Measurements from ENCODE around the gene TEX264. TPM values are rescaled to one million over a fixed set of nuclear protein-coding genes. Genes with fewer than 3 reads are reported as not detected.

The TEX264 gene
- total RNA-seq, 1 experiment from 2014 or later, result 11.8 TPM

DNA sequence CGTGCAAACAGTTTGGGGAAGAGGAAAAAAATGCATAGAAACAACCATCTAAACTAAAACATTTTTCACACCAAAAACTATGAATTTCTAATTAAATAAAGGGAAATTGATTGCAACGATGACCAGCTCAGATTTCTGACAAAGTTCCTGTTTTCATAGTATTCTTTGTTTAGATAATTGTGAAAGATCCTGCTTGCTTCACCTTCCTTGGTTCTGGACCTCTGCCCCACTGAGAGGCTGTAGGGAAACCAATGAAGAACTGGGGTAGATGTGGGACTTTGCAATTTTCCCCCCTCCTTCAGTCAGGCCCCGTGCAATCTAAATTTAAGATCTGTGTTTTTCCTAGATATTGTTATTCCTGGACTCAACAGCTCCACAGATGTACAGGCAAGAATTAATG is 13.8 kb upstream of the TEX264 start:
- ATAC-seq, result no peak
- peaks cover 56% of the 10 kb centered on the region for H3K36me3 Mint-ChIP-seq
- CTCF ChIA-PET, result interaction anchor here (1.2 kb wide), 1 partner anchor 12 kb away, joined by 5 read pairs; no protein-coding TSS in a partner anchor
- no peak overlapping the region for H3K4me3 Mint-ChIP-seq
- POLR2A ChIA-PET, result no interaction called here
- H3K27me3 Mint-ChIP-seq (ENCODE audit: low read depth), result no peaks in the 10 kb centered on the region
- TF ChIP-seq, protein P1, sequence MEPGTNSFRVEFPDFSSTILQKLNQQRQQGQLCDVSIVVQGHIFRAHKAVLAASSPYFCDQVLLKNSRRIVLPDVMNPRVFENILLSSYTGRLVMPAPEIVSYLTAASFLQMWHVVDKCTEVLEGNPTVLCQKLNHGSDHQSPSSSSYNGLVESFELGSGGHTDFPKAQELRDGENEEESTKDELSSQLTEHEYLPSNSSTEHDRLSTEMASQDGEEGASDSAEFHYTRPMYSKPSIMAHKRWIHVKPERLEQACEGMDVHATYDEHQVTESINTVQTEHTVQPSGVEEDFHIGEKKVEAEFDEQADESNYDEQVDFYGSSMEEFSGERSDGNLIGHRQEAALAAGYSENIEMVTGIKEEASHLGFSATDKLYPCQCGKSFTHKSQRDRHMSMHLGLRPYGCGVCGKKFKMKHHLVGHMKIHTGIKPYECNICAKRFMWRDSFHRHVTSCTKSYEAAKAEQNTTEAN (CRISPR knock-in tag; IDR thresholded peaks at IDR 0.05), result no peak
- no peak for TF ChIP-seq RORB (CRISPR knock-in tag; IDR thresholded peaks at IDR 0.05)
- TF ChIP-seq, protein P2, sequence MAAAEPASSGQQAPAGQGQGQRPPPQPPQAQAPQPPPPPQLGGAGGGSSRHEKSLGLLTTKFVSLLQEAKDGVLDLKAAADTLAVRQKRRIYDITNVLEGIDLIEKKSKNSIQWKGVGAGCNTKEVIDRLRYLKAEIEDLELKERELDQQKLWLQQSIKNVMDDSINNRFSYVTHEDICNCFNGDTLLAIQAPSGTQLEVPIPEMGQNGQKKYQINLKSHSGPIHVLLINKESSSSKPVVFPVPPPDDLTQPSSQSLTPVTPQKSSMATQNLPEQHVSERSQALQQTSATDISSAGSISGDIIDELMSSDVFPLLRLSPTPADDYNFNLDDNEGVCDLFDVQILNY (CRISPR knock-in tag; IDR thresholded peaks at IDR 0.05), result no peak
- TF ChIP-seq IRF2 (CRISPR knock-in tag; IDR thresholded peaks at IDR 0.05; ENCODE audit: borderline replicate concordance, low read depth), result no peak
- no peak for TF ChIP-seq NFATC4 (CRISPR knock-in tag; IDR thresholded peaks at IDR 0.05)
- TF ChIP-seq GRHL2 (CRISPR knock-in tag; IDR thresholded peaks at IDR 0.05; ENCODE audit: insufficient replicate concordance, severe bottlenecking), result no peak
- TF ChIP-seq, protein P3, sequence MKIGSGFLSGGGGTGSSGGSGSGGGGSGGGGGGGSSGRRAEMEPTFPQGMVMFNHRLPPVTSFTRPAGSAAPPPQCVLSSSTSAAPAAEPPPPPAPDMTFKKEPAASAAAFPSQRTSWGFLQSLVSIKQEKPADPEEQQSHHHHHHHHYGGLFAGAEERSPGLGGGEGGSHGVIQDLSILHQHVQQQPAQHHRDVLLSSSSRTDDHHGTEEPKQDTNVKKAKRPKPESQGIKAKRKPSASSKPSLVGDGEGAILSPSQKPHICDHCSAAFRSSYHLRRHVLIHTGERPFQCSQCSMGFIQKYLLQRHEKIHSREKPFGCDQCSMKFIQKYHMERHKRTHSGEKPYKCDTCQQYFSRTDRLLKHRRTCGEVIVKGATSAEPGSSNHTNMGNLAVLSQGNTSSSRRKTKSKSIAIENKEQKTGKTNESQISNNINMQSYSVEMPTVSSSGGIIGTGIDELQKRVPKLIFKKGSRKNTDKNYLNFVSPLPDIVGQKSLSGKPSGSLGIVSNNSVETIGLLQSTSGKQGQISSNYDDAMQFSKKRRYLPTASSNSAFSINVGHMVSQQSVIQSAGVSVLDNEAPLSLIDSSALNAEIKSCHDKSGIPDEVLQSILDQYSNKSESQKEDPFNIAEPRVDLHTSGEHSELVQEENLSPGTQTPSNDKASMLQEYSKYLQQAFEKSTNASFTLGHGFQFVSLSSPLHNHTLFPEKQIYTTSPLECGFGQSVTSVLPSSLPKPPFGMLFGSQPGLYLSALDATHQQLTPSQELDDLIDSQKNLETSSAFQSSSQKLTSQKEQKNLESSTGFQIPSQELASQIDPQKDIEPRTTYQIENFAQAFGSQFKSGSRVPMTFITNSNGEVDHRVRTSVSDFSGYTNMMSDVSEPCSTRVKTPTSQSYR (CRISPR knock-in tag; IDR thresholded peaks at IDR 0.05), result no peak
- TF ChIP-seq RELA (CRISPR knock-in tag; IDR thresholded peaks at IDR 0.05; ENCODE audit: borderline replicate concordance), result no peak
- TF ChIP-seq MYBL2 (CRISPR knock-in tag; IDR thresholded peaks at IDR 0.05), result no peak
- no peak for TF ChIP-seq CREM (CRISPR knock-in tag; IDR thresholded peaks at IDR 0.05)
- TF ChIP-seq ZNF671 (CRISPR knock-in tag; IDR thresholded peaks at IDR 0.05), result no peak
- TF ChIP-seq ZNF416 (CRISPR knock-in tag; IDR thresholded peaks at IDR 0.05), result no peak
- TF ChIP-seq ETV6 (CRISPR knock-in tag; IDR thresholded peaks at IDR 0.05), result no peak
- no peaks in the 10 kb centered on the region for H3K4me1 Mint-ChIP-seq
- peaks cover 7% of the 10 kb centered on the region for H3K9me3 Mint-ChIP-seq
- no peak for DNase-seq (ENCODE audit: low spot score)
- no peak overlapping the region for H3K27ac Mint-ChIP-seq

DNA sequence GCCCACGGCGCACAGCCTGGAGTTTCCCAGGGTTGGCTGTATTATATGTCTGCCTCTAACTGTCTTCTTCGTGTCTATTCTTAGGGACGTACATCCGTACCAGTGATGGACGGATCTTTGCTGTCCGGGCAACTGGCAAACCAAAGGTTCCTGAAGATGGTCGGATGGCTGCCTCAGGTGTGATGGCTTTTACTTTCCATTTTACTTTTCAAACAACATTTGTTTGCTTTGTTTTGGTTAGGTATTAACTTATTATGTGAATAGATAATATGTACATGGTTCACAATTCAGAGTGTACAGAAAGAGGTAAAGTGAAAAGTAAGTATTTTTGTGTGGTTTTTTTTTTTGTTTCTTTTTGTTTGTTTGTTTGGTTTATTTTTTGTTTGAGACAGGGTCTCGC is 11.1 kb upstream of the TEX264 start:
- no peak for DNase-seq (ENCODE audit: low spot score)
- Mint-ChIP-seq H3K4me1 (no peaks in the 10 kb centered on the region), H3K27me3 (ENCODE audit: low read depth) (no peaks in the 10 kb centered on the region), H3K9me3 (no peaks in the 10 kb centered on the region), H3K36me3 (peaks cover 57% of the 10 kb centered on the region), H3K4me3 (no peak overlapping the region), H3K27ac (no peak overlapping the region)
- no peak for ATAC-seq
- CTCF ChIA-PET, result no interaction called here
- POLR2A ChIA-PET, result no interaction called here
- TF ChIP-seq, protein P4, sequence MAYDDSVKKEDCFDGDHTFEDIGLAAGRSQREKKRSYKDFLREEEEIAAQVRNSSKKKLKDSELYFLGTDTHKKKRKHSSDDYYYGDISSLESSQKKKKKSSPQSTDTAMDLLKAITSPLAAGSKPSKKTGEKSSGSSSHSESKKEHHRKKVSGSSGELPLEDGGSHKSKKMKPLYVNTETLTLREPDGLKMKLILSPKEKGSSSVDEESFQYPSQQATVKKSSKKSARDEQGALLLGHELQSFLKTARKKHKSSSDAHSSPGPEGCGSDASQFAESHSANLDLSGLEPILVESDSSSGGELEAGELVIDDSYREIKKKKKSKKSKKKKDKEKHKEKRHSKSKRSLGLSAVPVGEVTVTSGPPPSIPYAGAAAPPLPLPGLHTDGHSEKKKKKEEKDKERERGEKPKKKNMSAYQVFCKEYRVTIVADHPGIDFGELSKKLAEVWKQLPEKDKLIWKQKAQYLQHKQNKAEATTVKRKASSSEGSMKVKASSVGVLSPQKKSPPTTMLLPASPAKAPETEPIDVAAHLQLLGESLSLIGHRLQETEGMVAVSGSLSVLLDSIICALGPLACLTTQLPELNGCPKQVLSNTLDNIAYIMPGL (CRISPR knock-in tag; IDR thresholded peaks at IDR 0.05), result no peak
- no peak for TF ChIP-seq CBFB (CRISPR knock-in tag; IDR thresholded peaks at IDR 0.05; ENCODE audit: low read depth)
- TF ChIP-seq OVOL2 (CRISPR knock-in tag; IDR thresholded peaks at IDR 0.05; ENCODE audit: borderline replicate concordance), result no peak
- no peak for TF ChIP-seq TEAD4 (CRISPR knock-in tag; IDR thresholded peaks at IDR 0.05)
- TF ChIP-seq, protein P5, sequence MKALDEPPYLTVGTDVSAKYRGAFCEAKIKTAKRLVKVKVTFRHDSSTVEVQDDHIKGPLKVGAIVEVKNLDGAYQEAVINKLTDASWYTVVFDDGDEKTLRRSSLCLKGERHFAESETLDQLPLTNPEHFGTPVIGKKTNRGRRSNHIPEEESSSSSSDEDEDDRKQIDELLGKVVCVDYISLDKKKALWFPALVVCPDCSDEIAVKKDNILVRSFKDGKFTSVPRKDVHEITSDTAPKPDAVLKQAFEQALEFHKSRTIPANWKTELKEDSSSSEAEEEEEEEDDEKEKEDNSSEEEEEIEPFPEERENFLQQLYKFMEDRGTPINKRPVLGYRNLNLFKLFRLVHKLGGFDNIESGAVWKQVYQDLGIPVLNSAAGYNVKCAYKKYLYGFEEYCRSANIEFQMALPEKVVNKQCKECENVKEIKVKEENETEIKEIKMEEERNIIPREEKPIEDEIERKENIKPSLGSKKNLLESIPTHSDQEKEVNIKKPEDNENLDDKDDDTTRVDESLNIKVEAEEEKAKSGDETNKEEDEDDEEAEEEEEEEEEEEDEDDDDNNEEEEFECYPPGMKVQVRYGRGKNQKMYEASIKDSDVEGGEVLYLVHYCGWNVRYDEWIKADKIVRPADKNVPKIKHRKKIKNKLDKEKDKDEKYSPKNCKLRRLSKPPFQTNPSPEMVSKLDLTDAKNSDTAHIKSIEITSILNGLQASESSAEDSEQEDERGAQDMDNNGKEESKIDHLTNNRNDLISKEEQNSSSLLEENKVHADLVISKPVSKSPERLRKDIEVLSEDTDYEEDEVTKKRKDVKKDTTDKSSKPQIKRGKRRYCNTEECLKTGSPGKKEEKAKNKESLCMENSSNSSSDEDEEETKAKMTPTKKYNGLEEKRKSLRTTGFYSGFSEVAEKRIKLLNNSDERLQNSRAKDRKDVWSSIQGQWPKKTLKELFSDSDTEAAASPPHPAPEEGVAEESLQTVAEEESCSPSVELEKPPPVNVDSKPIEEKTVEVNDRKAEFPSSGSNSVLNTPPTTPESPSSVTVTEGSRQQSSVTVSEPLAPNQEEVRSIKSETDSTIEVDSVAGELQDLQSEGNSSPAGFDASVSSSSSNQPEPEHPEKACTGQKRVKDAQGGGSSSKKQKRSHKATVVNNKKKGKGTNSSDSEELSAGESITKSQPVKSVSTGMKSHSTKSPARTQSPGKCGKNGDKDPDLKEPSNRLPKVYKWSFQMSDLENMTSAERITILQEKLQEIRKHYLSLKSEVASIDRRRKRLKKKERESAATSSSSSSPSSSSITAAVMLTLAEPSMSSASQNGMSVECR (CRISPR knock-in tag; IDR thresholded peaks at IDR 0.05; ENCODE audit: borderline replicate concordance), result no peak
- TF ChIP-seq, protein P2 (CRISPR knock-in tag; IDR thresholded peaks at IDR 0.05), result no peak
- no peak for TF ChIP-seq GRHL2 (CRISPR knock-in tag; IDR thresholded peaks at IDR 0.05; ENCODE audit: insufficient replicate concordance, severe bottlenecking)
- TF ChIP-seq, protein P6, sequence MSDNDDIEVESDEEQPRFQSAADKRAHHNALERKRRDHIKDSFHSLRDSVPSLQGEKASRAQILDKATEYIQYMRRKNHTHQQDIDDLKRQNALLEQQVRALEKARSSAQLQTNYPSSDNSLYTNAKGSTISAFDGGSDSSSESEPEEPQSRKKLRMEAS (CRISPR knock-in tag; IDR thresholded peaks at IDR 0.05), result no peak
- TF ChIP-seq, protein P7, sequence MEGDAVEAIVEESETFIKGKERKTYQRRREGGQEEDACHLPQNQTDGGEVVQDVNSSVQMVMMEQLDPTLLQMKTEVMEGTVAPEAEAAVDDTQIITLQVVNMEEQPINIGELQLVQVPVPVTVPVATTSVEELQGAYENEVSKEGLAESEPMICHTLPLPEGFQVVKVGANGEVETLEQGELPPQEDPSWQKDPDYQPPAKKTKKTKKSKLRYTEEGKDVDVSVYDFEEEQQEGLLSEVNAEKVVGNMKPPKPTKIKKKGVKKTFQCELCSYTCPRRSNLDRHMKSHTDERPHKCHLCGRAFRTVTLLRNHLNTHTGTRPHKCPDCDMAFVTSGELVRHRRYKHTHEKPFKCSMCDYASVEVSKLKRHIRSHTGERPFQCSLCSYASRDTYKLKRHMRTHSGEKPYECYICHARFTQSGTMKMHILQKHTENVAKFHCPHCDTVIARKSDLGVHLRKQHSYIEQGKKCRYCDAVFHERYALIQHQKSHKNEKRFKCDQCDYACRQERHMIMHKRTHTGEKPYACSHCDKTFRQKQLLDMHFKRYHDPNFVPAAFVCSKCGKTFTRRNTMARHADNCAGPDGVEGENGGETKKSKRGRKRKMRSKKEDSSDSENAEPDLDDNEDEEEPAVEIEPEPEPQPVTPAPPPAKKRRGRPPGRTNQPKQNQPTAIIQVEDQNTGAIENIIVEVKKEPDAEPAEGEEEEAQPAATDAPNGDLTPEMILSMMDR (IDR thresholded peaks at IDR 0.05), result no peak
- no peak for TF ChIP-seq JUN (CRISPR knock-in tag; IDR thresholded peaks at IDR 0.05)
- no peak for TF ChIP-seq EMX1 (CRISPR knock-in tag; IDR thresholded peaks at IDR 0.05)
- TF ChIP-seq FOXK1 (CRISPR knock-in tag; IDR thresholded peaks at IDR 0.05), result no peak

Data from WTC11 (cell line).